HK-2 (cell line): Measurements from ENCODE around the gene PPP3CA.

ENCODE experiments used
- DNase-seq: peaks from one replicate; pipeline ENCODE4 v3.0.0-alpha.2; 2018; ENCODE audit not compliant: unreplicated experiment

Gene PPP3CA

GRCh38 chr4:101288365-101289145 lies 58.8 kb downstream of the PPP3CA start:
- no peak for DNase-seq

GRCh38 chr4:101287324-101287723 lies 60.0 kb downstream of the PPP3CA start:
- DNase-seq, result no peak

- DNase-seq, result no peak
Measured at GRCh38 chr4:101286663-101287062, 60.7 kb downstream of the PPP3CA start.

GRCh38 chr4:101285985-101286384 lies 61.3 kb downstream of the PPP3CA start:
- DNase-seq, result no peak

GRCh38 chr4:101284546-101284945 lies 62.8 kb downstream of the PPP3CA start:
- DNase-seq, result no peak

- DNase-seq, result no peak
Measured at GRCh38 chr4:101283434-101283833, 63.9 kb downstream of the PPP3CA start.

GRCh38 chr4:101282076-101282844 lies 65.1 kb downstream of the PPP3CA start:
- DNase-seq, result no peak

GRCh38 chr4:101280866-101281600 lies 66.3 kb downstream of the PPP3CA start:
- DNase-seq, result no peak

GRCh38 chr4:101279377-101279871 lies 67.9 kb downstream of the PPP3CA start:
- no peak for DNase-seq

GRCh38 chr4:101277671-101278070 lies 69.7 kb downstream of the PPP3CA start:
- no peak for DNase-seq

- DNase-seq, result no peak
Measured at GRCh38 chr4:101276661-101277060, 70.7 kb downstream of the PPP3CA start.

- no peak for DNase-seq
Measured at GRCh38 chr4:101274888-101275752, 72.2 kb downstream of the PPP3CA start.

- DNase-seq, result no peak
Measured at GRCh38 chr4:101271516-101271915, 75.8 kb downstream of the PPP3CA start.

- DNase-seq, result no peak
Measured at GRCh38 chr4:101269682-101270081, 77.6 kb downstream of the PPP3CA start.

- DNase-seq, result no peak
Measured at GRCh38 chr4:101265816-101266172, 81.5 kb downstream of the PPP3CA start.

GRCh38 chr4:101264993-101265815 lies 82.1 kb downstream of the PPP3CA start:
- no peak for DNase-seq

- DNase-seq, result no peak
Measured at GRCh38 chr4:101264512-101264911, 82.8 kb downstream of the PPP3CA start.

- DNase-seq, result no peak
Measured at GRCh38 chr4:101262683-101263082, 84.6 kb downstream of the PPP3CA start.

GRCh38 chr4:101259876-101260275 lies 87.5 kb downstream of the PPP3CA start:
- no peak for DNase-seq

GRCh38 chr4:101258883-101259282 lies 88.4 kb downstream of the PPP3CA start:
- DNase-seq, result no peak

- no peak for DNase-seq
Measured at GRCh38 chr4:101256222-101256621, 91.1 kb downstream of the PPP3CA start.
